ENCODE measurements around the gene SRRM3. TPM values are rescaled to one million over a fixed set of nuclear protein-coding genes. Genes with fewer than 3 reads are reported as not detected.
"Not testable (repeated sequence)": the region's sequence is repeated elsewhere in the genome, so short reads cannot be mapped to it uniquely, and the experiment has no call there.

The SRRM3 gene
- total RNA-seq (2014; rRNA removed; shearing (Covaris generic)) = 0.65 TPM in 1 of 2 replicates, not detected in the other
- polyA plus RNA-seq (2016; fragmentation: Nextera tagmentation; extraction: Ambion mirVana) = 0.39 and 0.91 TPM in 2 replicates

- H3K4me2 ChIP-seq (ENCODE audit: unreplicated experiment) = no peak within 1 kb of the TSS
- H3K9me2 ChIP-seq (ENCODE audit: insufficient read depth) = no peaks in the 10 kb centered on the region
- H3K36me3 ChIP-seq (ENCODE audit: low read depth) = no peaks in the 10 kb centered on the region
- no peaks in the 10 kb centered on the region for H3K9me3 ChIP-seq (ENCODE audit: low read depth)
- no peak within 1 kb of the TSS for H3K9ac ChIP-seq
- WGBS, 2 experiments (ENCODE audit: low coverage in 1 of 2, low lambda C conversion rate in 2 of 2, missing lambda C conversion rate in 2 of 2) = 1% methylated on average over 26 to 49 of the region's 57 CpGs
- in situ Hi-C loops (cut with MboI) = no loop called here
- no peaks in the 10 kb centered on the region for H3K4me1 ChIP-seq (ENCODE audit: insufficient read depth)
- no peak within 1 kb of the TSS for H3K4me3 ChIP-seq
- no peaks in the 10 kb centered on the region for H3F3A ChIP-seq (ENCODE audit: insufficient read depth)
- H3K27ac ChIP-seq = no peak within 1 kb of the TSS
- H3K79me2 ChIP-seq (ENCODE audit: insufficient read depth) = no peaks in the 10 kb centered on the region
- TF ChIP-seq EZH2phosphoT487 (IDR thresholded peaks at IDR 0.05; ENCODE audit: insufficient read depth, low read depth) = no peak
- no peak for TF ChIP-seq EZH2 (IDR thresholded peaks at IDR 0.05; ENCODE audit: insufficient read depth, poor library complexity, severe bottlenecking)
- H3K27me3 ChIP-seq (replicated peaks; ENCODE audit: insufficient read depth) = no peaks in the 10 kb centered on the region
- no peaks in the 10 kb centered on the region for H4K20me1 ChIP-seq (ENCODE audit: insufficient read depth)
- H2AFZ ChIP-seq = no peak within 1 kb of the TSS
- peak; percentile 85 for DNase-seq
Observed at GRCh38 chr7:76201732-76202665, at the start of gene SRRM3. Gene SRRM3 (plus strand): TSS chr7:76201896. CDS start chr7:76235067, 33,171 bp downstream.

- in situ Hi-C loops (cut with MboI) = no loop called here
- H4K20me1 ChIP-seq (ENCODE audit: insufficient read depth) = no peaks in the 10 kb centered on the region
- H2AFZ ChIP-seq = no peak overlapping the region
- H3K36me3 ChIP-seq (ENCODE audit: low read depth) = no peaks in the 10 kb centered on the region
- no peaks in the 10 kb centered on the region for H3K9me3 ChIP-seq (ENCODE audit: low read depth)
- H3K4me1 ChIP-seq (ENCODE audit: insufficient read depth) = no peaks in the 10 kb centered on the region
- no peak overlapping the region for H3K9ac ChIP-seq
- H3F3A ChIP-seq (ENCODE audit: insufficient read depth) = 0 out of 2 replicates have a peak, but pooled peaks cover 3% of the 10 kb centered on the region
- no peak overlapping the region for H3K4me3 ChIP-seq
- H3K4me2 ChIP-seq (ENCODE audit: unreplicated experiment) = no peak overlapping the region
- no peak overlapping the region for H3K27ac ChIP-seq
- TF ChIP-seq EZH2phosphoT487 (IDR thresholded peaks at IDR 0.05; ENCODE audit: insufficient read depth, low read depth) (no peak), EZH2 (IDR thresholded peaks at IDR 0.05; ENCODE audit: insufficient read depth, poor library complexity, severe bottlenecking) (no peak)
- H3K79me2 ChIP-seq (ENCODE audit: insufficient read depth) = no peaks in the 10 kb centered on the region
- no peaks in the 10 kb centered on the region for H3K27me3 ChIP-seq (replicated peaks; ENCODE audit: insufficient read depth)
- H3K9me2 ChIP-seq (ENCODE audit: insufficient read depth) = no peaks in the 10 kb centered on the region
- DNase-seq = no peak
- 69 to 79% methylated on average over 5 of the region's 5 CpGs for WGBS, 2 experiments (ENCODE audit: low coverage in 1 of 2, low lambda C conversion rate in 2 of 2, missing lambda C conversion rate in 2 of 2)
Observed at GRCh38 chr7:76151932-76152331, 49.8 kb upstream of the SRRM3 start.

GRCh38 chr7:76153571-76154230 lies 48.0 kb upstream of the SRRM3 start:
- H3K79me2 ChIP-seq (ENCODE audit: insufficient read depth); H3K36me3 ChIP-seq (ENCODE audit: low read depth); H4K20me1 ChIP-seq (ENCODE audit: insufficient read depth); H3K9me2 ChIP-seq (ENCODE audit: insufficient read depth); H3K27ac ChIP-seq; H3K4me2 ChIP-seq (ENCODE audit: unreplicated experiment); H3K9me3 ChIP-seq (ENCODE audit: low read depth); H3K4me3 ChIP-seq; H3K4me1 ChIP-seq (ENCODE audit: insufficient read depth); H3K27me3 ChIP-seq (replicated peaks; ENCODE audit: insufficient read depth); H3F3A ChIP-seq (ENCODE audit: insufficient read depth); H3K9ac ChIP-seq; in situ Hi-C loops (cut with MboI): not testable (repeated sequence)
- peak overlapping the region; percentile 27; the same call in 1 of the 2 replicates for H2AFZ ChIP-seq
- DNase-seq = peak; percentile 41
- WGBS, 2 experiments (ENCODE audit: low coverage in 1 of 2, low lambda C conversion rate in 2 of 2, missing lambda C conversion rate in 2 of 2) = 44 to 45% methylated on average over 5 of the region's 5 CpGs

- H3K36me3 ChIP-seq (ENCODE audit: low read depth) = no peaks in the 10 kb centered on the region
- in situ Hi-C loops (cut with MboI) = no loop called here
- no peak overlapping the region for H2AFZ ChIP-seq
- H3K27ac ChIP-seq = no peak overlapping the region
- TF ChIP-seq EZH2 (IDR thresholded peaks at IDR 0.05; ENCODE audit: insufficient read depth, poor library complexity, severe bottlenecking) (no peak), EZH2phosphoT487 (IDR thresholded peaks at IDR 0.05; ENCODE audit: insufficient read depth, low read depth) (no peak)
- no peaks in the 10 kb centered on the region for H3K4me1 ChIP-seq (ENCODE audit: insufficient read depth)
- no peaks in the 10 kb centered on the region for H4K20me1 ChIP-seq (ENCODE audit: insufficient read depth)
- no peaks in the 10 kb centered on the region for H3K9me2 ChIP-seq (ENCODE audit: insufficient read depth)
- H3K4me3 ChIP-seq = no peak overlapping the region
- no peaks in the 10 kb centered on the region for H3K27me3 ChIP-seq (replicated peaks; ENCODE audit: insufficient read depth)
- H3F3A ChIP-seq (ENCODE audit: insufficient read depth) = 0 out of 2 replicates have a peak, but pooled peaks cover 3% of the 10 kb centered on the region
- peak; percentile 72 for DNase-seq
- no peak overlapping the region for H3K4me2 ChIP-seq (ENCODE audit: unreplicated experiment)
- H3K9me3 ChIP-seq (ENCODE audit: low read depth) = no peaks in the 10 kb centered on the region
- no peaks in the 10 kb centered on the region for H3K79me2 ChIP-seq (ENCODE audit: insufficient read depth)
- 72 to 74% methylated on average over 6 of the region's 6 CpGs for WGBS, 2 experiments (ENCODE audit: low coverage in 1 of 2, low lambda C conversion rate in 2 of 2, missing lambda C conversion rate in 2 of 2)
- H3K9ac ChIP-seq = no peak overlapping the region
Observed at GRCh38 chr7:76155938-76156337, 45.8 kb upstream of the SRRM3 start.

GRCh38 chr7:76156992-76157685 lies 44.6 kb upstream of the SRRM3 start:
- H3K4me2 ChIP-seq (ENCODE audit: unreplicated experiment); H3F3A ChIP-seq (ENCODE audit: insufficient read depth); H4K20me1 ChIP-seq (ENCODE audit: insufficient read depth); H3K27me3 ChIP-seq (replicated peaks; ENCODE audit: insufficient read depth); H3K27ac ChIP-seq; H3K79me2 ChIP-seq (ENCODE audit: insufficient read depth); DNase-seq; in situ Hi-C loops (cut with MboI); H3K4me3 ChIP-seq; H3K4me1 ChIP-seq (ENCODE audit: insufficient read depth); H3K9me2 ChIP-seq (ENCODE audit: insufficient read depth); H2AFZ ChIP-seq; H3K9ac ChIP-seq; H3K9me3 ChIP-seq (ENCODE audit: low read depth); H3K36me3 ChIP-seq (ENCODE audit: low read depth): not testable (repeated sequence)
- WGBS, 2 experiments (ENCODE audit: low coverage in 1 of 2, low lambda C conversion rate in 2 of 2, missing lambda C conversion rate in 2 of 2) = 78 to 93% methylated on average over 2 of the region's 2 CpGs

- 77 to 78% methylated on average over 10 of the region's 10 CpGs for WGBS, 2 experiments (ENCODE audit: low coverage in 1 of 2, low lambda C conversion rate in 2 of 2, missing lambda C conversion rate in 2 of 2)
- H3K4me3 ChIP-seq; H3F3A ChIP-seq (ENCODE audit: insufficient read depth); H3K27ac ChIP-seq; H3K9ac ChIP-seq; H3K4me1 ChIP-seq (ENCODE audit: insufficient read depth); H2AFZ ChIP-seq; H3K9me2 ChIP-seq (ENCODE audit: insufficient read depth); H3K36me3 ChIP-seq (ENCODE audit: low read depth); H3K79me2 ChIP-seq (ENCODE audit: insufficient read depth); H4K20me1 ChIP-seq (ENCODE audit: insufficient read depth); DNase-seq; in situ Hi-C loops (cut with MboI); H3K4me2 ChIP-seq (ENCODE audit: unreplicated experiment); H3K9me3 ChIP-seq (ENCODE audit: low read depth); H3K27me3 ChIP-seq (replicated peaks; ENCODE audit: insufficient read depth): not testable (repeated sequence)
Observed at GRCh38 chr7:76158416-76158815, 43.3 kb upstream of the SRRM3 start.
